Spleen (tissue), 11 donors: Measurements from ENCODE around the gene PDE5A. TPM values are rescaled to one million over a fixed set of nuclear protein-coding genes. Genes with fewer than 3 reads are reported as not detected.
A peak's percentile ranks its signal among the peaks of the same experiment; 100 is the strongest.
"Not testable (repeated sequence)": the region's sequence is repeated elsewhere in the genome, so short reads cannot be mapped to it uniquely, and the experiment has no call there.

ENCODE experiments used
- DNase-seq: peaks from one replicate; pipeline ENCODE4 v3.0.0-alpha.2; 2020
- H3K27ac ChIP-seq, 8 donors: fragments of 200-600 bp; sonication (generic) in 7 of 8; 1 replicate in 4 of 8; 2 replicates in 4 of 8; pipeline versions ENCODE4 v1.5.0 to v1.8.0; 2016 to 2021; ENCODE audit warnings: inconsistent platforms in 4 of 8, mild to moderate bottlenecking in 4 of 8, moderate library complexity in 1 of 8
- H3K27me3 ChIP-seq, 7 donors: fragments of 200-600 bp; sonication (generic) in 6 of 7; replicated peaks in 1 of 7; 1 replicate in 4 of 7; 2 replicates in 3 of 7; pipeline versions ENCODE4 v1.5.0 to v1.8.0; 2016 to 2021; ENCODE audit warnings: inconsistent platforms in 3 of 7, mild to moderate bottlenecking in 1 of 7
- H3K36me3 ChIP-seq, 6 donors: fragments of 200-600 bp; sonication (generic) in 5 of 6; 1 replicate in 4 of 6; 2 replicates in 2 of 6; pipeline versions ENCODE4 v1.5.0 to v1.8.0; 2016 to 2021; ENCODE audit warnings: inconsistent platforms in 2 of 6
- H3K4me1 ChIP-seq, 6 donors: fragments of 200-600 bp; sonication (generic) in 5 of 6; 1 replicate in 3 of 6; 2 replicates in 3 of 6; pipeline versions ENCODE4 v1.5.0 to v1.8.0; 2016 to 2021; ENCODE audit warnings: inconsistent platforms in 3 of 6
- H3K4me3 ChIP-seq, 8 donors: fragments of 200-600 bp; sonication (generic) in 7 of 8; 1 replicate in 4 of 8; 2 replicates in 4 of 8; pipeline versions ENCODE4 v1.5.0 to v1.8.0; 2016 to 2021; ENCODE audit warnings: inconsistent platforms in 4 of 8, mild to moderate bottlenecking in 4 of 8, moderate library complexity in 2 of 8
- H3K9me3 ChIP-seq, 8 donors: fragments of 200-600 bp; sonication (generic) in 7 of 8; 1 replicate in 4 of 8; 2 replicates in 4 of 8; pipeline versions ENCODE4 v1.5.0 to v1.8.0; 2016 to 2021; ENCODE audit warnings: inconsistent platforms in 4 of 8
- CTCF ChIP-seq, 11 experiments: fragments of 200-600 bp in 7 of 11; fragments of 450-650 bp in 4 of 11; sonication (generic) in 4 of 11; IDR thresholded peaks in 8 of 11; conservative IDR thresholded peaks in 3 of 11; 1 replicate in 7 of 11; 2 replicates in 4 of 11; pipeline versions ENCODE4 v1.4.0 to v1.8.0; 2016 to 2021; ENCODE audit warnings: antibody characterized with exemption in 11 of 11, inconsistent platforms in 4 of 11, mild to moderate bottlenecking in 1 of 11
- POLR2A ChIP-seq, 3 donors: fragments of 450-650 bp; IDR thresholded peaks; one replicate each; pipeline ENCODE4 v1.5.1; 2017; ENCODE audit warnings: antibody characterized with exemption in 3 of 3, mild to moderate bottlenecking in 1 of 3
- POLR2AphosphoS5 ChIP-seq, 3 donors: sonication (generic); formaldehyde crosslinking; IDR thresholded peaks; one replicate each; pipeline ENCODE4 v1.5.1; 2017; ENCODE audit warnings: antibody characterized with exemption in 3 of 3
- WGBS, 5 donors: extraction: QIAGEN DNeasy Blood & Tissue Kit in 3 of 5; methylation state at CpG; one replicate each; pipeline versions ENCODE4 v1.1.5 to v1.1.7; 2013 to 2018; 5-methylcytosine and 5-hydroxymethylcytosine counted together
- intact Hi-C: fragments of 100-400 bp; cut with DNase I; formaldehyde crosslinking; loops from one replicate; pipeline ENCODE4 v1.15.0; 2023; ENCODE audit warnings: low total_unique reads
- polyA plus RNA-seq, 3 donors: library from polyadenylated mRNA; stranded (reverse); fragments of 200-250 nt; gene quantifications; one replicate each; pipeline ENCODE4 v1.2.1, GENCODE V29; 2013
- total RNA-seq, 7 donors: library from RNA; depleted of rRNA in 3 of 7; stranded (reverse); fragments of >200 nt in 3 of 7; fragmentation: NEBNext Ultra II Directional in 4 of 7; extraction: Animal tissue kit (Norgen Biotek cat#: 25700) in 4 of 7; gene quantifications; one replicate each; pipeline versions ENCODE4 v1.1.0 to v1.2.1, GENCODE V29; 2016 to 2021
- donor health status: healthy with polysubstance abuse.
- donor health status: DM: no; HTN: no; CAD: no; lungs with moderate emphysema.
- donor health status: DM: no; HTN: no; CAD: no.
- donor health status: Bipolar disorder and iron deficiency.
- donor health status: healthy.
- donor health status: DM: no; HTN: no; CAD: no.
- donor health status: DM: yes; HTN: yes; CAD: no.

Gene PDE5A
- total and polyA plus RNA-seq, 10 donors = 0.91 to 15.1 (median 9.5) TPM

- H3K36me3 ChIP-seq = peaks cover 0 to 57% (median 17%) of the 10 kb centered on the region in 6 donors
- not testable (repeated sequence) for H3K9me3 ChIP-seq, DNase-seq
Observed at GRCh38 chr4:119462733-119463132, 165.9 kb downstream of the PDE5A start.

GRCh38 chr4:119455734-119456133 is 172.9 kb downstream of the PDE5A start:
- H3K4me1 ChIP-seq, intact Hi-C loops, H3K27me3 ChIP-seq, H3K36me3 ChIP-seq, H3K9me3 ChIP-seq, DNase-seq: not testable (repeated sequence)
- peak overlapping the region in 1 of 8 donors; percentile 93 for H3K27ac ChIP-seq
- H3K4me3 ChIP-seq = peak overlapping the region in 6 of 8 donors; percentile 52 to 92 (median 74)
- WGBS, 5 donors = 57 to 80% (median 68%) methylated on average over 17 to 18 of the region's 18 CpGs

More at GRCh38 chr4:119462733-119463132, 165.9 kb downstream of the PDE5A start:
- H3K27ac ChIP-seq, H3K4me3 ChIP-seq, intact Hi-C loops, H3K4me1 ChIP-seq, H3K27me3 ChIP-seq: not testable (repeated sequence)
- WGBS, 5 donors = 65 to 82% (median 75%) methylated on average over 3 of the region's 3 CpGs
- peak in 1 of 11 experiments; percentile 18 for TF ChIP-seq CTCF (IDR thresholded peaks at IDR 0.05 in 8 of 11, conservative IDR thresholded peaks at IDR 0.05 in 3 of 11)

- peak; percentile 99 for DNase-seq
- H3K36me3 ChIP-seq, H3K9me3 ChIP-seq, intact Hi-C loops, H3K27me3 ChIP-seq, H3K4me1 ChIP-seq: not testable (repeated sequence)
- Histone ChIP-seq H3K27ac (peak overlapping the region; percentile 66 to 93 (median 92)), H3K4me3 (peak overlapping the region; percentile 35 to 92 (median 74))
- 0 to 2% (median 1%) methylated on average over 9 to 80 of the region's 80 CpGs for WGBS, 5 donors
- TF ChIP-seq POLR2A (IDR thresholded peaks at IDR 0.05) (peak; percentile 60 to 99 (median 83)), POLR2AphosphoS5 (IDR thresholded peaks at IDR 0.05) (peak; percentile 95 to 99 (median 97)), CTCF (IDR thresholded peaks at IDR 0.05 in 8 of 11, conservative IDR thresholded peaks at IDR 0.05 in 3 of 11) (peak in 6 of 11 experiments; percentile 19 to 51 (median 24))
Observed at GRCh38 chr4:119454491-119455270, 173.9 kb downstream of the PDE5A start.

- H3K27me3 ChIP-seq, H3K4me1 ChIP-seq, DNase-seq, H3K36me3 ChIP-seq, H3K9me3 ChIP-seq, intact Hi-C loops: not testable (repeated sequence)
- Histone ChIP-seq H3K4me3 (peak overlapping the region; percentile 9 to 92 (median 74)), H3K27ac (peak overlapping the region; percentile 66 to 93 (median 92))
- TF ChIP-seq CTCF (IDR thresholded peaks at IDR 0.05 in 8 of 11, conservative IDR thresholded peaks at IDR 0.05 in 3 of 11) = peak in 1 of 11 experiments; percentile 5
- 4 to 33% (median 5%) methylated on average over 1 to 7 of the region's 7 CpGs for WGBS, 5 donors
Observed at GRCh38 chr4:119454151-119454490, 174.5 kb downstream of the PDE5A start.

- H3K9me3 ChIP-seq, DNase-seq, H3K27ac ChIP-seq, H3K27me3 ChIP-seq, intact Hi-C loops, H3K4me3 ChIP-seq, H3K4me1 ChIP-seq: not testable (repeated sequence)
- H3K36me3 ChIP-seq = peaks cover 0 to 12% (median 1%) of the 10 kb centered on the region in 6 donors
- 86 to 94% (median 93%) methylated on average over 5 to 9 of the region's 9 CpGs for WGBS, 5 donors
Observed at GRCh38 chr4:119453286-119453685, 175.3 kb downstream of the PDE5A start.

GRCh38 chr4:119449851-119450250 is 178.8 kb downstream of the PDE5A start:
- H3K4me1 ChIP-seq, intact Hi-C loops, H3K9me3 ChIP-seq, H3K27me3 ChIP-seq, H3K4me3 ChIP-seq, H3K27ac ChIP-seq, DNase-seq: not testable (repeated sequence)
- peaks cover 0 to 35% (median 1%) of the 10 kb centered on the region in 6 donors for H3K36me3 ChIP-seq
- WGBS, 5 donors = 82 to 91% (median 89%) methylated on average over 6 of the region's 6 CpGs
